8988T (cell line): ENCODE results near the gene ABLIM2.

Source experiments
- DNase-seq: peaks from one replicate; pipeline ENCODE4 v3.0.0; 2011

ABLIM2 gene

DNA sequence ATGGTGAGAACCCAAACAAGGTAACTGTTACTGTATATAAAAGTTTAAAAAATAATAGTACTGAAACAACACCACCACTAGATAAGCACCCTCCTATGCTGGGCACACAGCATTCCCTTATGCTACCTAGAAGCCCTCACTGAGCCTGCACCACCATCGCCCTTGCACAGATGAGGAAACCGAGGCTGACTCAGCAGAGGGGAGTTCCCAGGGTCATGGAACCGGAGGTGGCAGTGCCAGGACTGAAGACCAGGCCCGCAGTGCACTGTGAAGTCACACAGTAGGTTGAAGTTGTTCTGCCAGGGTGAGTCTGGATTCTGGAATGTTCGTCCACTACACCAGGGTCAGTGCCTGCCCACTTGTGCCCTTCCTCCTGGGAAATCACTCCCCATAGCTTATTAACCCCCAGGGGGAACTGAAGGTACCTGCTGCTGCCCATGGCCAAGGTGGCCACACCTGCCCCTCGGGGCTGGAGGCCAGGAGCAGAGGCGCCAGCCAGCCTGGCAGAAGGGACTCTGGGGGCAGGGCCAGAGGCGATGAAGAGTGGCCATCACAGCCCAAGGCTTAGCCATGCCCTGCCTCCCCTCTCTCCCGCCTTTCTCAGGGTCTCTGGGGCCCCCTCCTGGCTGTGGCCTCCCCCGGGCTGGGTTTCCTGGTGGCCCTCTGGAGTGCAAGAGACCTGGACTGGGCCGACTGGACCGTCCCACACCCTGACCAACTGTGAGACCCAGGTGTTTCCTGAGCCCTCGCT lies 15.1 kb upstream of the ABLIM2 start:
- no peak for DNase-seq

DNA sequence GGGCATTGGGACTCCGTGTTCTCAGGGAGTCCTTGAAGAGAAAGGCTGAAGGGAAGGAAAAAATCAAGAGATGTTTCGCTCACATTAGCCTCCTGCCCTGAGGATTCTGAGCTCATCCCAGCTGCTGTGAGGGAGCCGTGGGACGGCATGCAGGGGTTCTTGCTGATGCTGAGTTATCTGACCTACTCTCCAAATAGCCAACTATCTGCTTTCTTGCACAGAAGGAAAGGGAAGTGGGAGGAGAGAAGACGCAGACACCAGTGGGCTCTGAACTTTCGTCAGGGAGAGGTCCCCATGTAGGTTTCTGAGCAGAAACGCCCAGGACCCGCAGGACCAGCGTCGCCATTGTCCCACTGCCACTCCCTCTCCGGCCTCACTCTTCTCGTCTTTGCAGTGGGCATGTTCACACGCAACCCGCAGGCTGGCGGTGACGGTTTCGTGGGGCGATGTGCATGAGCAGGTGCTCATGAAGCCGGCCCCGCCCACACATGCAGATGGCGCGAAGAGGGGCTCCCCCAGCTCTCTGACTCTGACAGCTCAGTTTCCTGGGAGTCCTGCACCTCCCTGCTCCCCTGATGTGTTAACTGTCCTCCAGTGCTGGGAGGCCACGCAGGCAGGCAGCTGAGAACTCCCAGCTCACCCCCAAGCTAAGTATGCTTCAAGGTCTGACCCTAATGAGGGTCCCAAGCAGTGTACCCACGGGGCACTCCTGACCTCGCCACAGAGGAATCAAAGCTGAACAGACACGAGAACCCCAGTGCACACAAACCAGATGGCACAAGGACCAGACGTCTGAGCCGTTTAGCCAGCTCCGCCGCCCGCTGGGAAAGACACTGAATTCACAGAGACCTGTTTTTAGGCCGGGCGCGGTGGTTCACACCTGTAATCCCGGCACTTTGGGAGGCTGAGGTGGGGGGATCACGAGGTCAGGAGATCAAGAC lies 13.6 kb upstream of the ABLIM2 start:
- DNase-seq, result no peak

DNA sequence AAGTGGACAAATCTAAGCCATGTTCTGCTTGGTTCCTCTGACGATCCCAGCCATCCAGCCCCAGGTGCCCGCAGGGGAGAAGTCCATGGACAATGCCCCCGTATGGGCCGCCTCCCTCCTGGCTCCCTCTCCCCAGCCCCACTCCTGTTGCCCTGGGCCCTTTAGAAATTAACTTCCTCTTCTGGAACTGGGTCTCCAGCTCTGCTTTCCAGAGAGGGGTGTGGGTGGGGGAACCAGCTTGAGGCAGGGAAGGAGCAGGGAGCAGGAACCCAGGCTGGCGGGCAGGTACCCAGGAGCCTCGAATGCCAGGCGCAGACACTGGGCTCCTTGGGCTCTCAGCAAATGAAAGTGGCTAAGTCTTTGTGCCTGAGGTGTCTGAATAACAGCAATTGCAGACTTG lies 12.7 kb upstream of the ABLIM2 start:
- DNase-seq, result no peak

DNA sequence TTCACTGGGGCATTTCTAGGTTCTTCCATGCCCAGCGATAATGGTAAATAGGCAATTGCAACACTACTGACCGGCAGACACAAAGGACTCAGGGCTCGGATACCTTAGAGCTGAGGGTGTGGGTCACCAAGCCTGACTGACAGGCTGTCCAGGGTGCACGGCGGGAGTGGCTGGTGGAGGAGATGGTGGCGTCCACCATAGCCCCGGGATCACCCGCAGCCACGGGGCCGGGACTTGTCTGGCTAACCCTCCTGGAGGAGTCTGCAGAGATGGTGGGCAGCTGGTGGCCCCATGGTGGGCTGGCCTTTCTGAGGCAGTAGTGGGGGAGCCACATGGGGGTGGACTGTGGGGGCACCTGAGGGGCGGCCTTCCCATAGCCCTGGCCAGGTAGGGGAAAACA lies 11.7 kb upstream of the ABLIM2 start:
- no peak for DNase-seq

DNA sequence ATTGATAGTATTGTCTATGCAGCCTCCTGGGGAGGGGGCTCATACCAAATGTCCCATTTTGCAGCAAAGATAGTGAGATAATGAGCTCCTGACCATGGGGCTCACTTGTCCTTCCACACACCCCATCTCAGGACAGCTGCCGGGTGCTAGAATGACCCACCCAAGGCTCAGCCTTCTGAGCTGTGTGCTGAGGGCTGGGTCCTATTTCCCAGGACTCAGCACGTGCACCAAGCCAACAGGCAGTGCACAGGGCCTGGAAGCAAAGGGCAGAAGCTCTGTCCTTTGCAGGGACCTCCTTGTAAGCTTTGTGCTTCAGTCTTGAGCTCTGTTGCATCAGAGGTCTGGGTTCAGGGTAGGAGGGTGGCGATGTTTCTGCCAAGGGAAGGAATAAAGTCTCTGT lies 11.2 kb upstream of the ABLIM2 start:
- DNase-seq, result no peak

DNA sequence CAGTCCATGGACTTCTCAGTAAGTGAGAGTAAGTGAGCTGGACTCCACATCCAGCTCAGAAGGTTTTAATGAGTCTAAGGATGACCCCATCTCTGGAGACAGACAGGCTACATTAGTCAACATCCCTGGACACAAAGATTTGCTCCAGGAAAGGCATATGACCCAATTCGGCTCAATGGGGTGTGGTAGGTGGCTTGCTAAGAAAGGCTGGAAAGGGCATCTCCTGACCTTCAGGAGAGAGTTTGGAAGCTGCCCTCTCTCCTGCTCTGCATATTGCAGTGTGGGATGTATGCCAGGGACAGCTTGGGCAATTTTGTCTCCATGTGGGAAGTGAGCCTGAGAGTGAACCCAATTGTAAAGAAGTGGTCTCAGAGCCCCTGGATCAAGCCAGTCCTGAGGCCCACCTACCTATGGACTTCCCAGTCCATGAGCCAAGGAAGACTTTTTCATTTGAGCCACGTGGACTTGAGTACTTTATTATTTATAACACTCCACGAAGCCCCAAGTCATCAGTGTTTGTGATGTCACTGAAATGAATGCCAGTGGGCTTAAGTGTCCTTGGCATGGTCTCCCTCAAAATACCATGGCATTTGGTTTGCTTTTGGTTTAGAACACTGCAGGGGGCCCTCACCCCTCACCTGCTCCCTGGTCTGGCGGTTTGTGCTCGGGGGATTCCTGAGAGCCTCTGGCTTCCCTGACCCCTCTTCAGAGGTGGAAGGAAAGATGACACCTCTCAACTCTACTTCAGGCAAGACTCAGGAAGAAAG lies 10.4 kb upstream of the ABLIM2 start:
- DNase-seq, result no peak

DNA sequence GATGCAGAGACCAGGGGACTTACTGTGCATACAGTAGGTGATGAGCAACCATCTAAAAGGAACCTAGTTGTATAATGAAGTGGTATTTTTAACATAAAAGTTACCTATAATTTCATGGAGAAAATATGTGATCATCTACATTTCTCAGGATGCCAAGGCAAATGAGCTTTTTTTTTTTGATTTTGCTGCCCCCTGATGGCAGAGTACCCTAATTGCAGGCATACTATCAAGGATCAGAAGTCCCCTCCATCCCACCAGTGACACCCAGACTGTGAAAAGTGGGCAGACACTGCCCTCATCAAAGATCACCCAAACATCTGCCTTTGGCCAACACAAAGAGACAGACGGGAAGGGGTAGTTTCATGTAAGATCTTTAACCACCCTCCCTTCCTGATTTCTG lies 9.6 kb upstream of the ABLIM2 start:
- DNase-seq, result no peak

DNA sequence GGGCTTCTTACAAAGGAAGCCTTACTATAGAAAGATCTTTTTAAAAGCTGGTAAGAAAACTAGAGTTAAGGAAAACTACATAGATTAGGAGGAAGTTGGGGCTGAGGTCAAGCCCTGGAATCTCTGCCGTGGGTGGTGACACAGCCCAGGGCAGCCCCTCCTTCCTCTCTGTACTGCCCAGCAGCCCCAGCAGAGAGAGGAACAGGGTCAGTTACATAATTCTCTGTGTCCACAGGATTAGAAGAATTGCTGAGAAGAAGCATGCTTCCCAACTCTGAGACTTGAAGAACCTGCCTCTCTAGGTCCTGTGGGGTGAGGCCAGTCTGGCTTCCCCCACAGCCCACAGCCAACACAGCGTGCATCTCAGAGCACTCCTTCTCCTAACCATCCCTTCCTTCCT lies 9.2 kb upstream of the ABLIM2 start:
- no peak for DNase-seq

DNA sequence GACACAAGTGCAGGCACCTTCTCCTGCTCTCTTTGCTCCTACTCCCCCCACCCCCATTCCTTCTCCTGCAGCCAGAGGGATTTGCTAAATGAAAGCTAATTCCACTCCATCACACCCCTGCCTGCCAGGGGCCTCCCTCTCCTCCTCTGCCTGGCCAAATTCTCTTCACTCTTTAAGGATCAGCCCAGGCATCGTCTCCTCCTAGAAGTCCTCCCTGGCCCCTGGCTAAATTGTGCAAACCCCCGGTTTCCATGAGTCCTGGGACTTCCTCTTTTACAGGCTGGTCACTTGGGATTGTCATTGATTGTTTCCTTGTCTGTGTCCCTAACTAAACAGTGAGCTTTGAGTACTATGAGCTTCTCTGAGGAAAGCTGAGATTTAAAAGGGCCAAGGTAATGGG lies 8.7 kb upstream of the ABLIM2 start:
- no peak for DNase-seq

DNA sequence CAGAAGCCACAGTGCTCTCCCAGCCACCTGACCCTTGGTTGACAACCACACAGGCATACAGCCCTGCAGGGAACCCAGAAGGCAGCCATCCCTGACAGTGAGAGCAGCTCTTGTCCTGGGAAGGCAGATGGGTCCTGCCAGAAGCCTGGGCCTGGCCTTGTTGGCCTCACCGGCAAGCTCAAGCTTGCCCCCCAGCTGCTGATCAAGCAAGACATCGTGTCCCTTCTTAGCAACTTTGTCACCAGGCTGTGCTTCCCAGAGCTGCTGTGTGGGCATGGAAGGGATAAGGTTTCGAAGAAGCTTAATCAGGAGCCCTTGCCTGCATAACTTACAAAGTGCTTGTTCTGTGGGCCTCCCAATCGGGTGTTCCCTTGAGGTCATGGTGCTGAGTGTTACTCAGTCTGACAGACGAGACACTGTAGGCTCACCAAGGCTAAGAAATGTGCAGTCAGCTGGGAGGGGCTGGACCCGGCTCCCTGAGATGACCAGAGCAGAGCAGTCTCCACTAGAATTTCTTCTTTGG lies 6.8 kb upstream of the ABLIM2 start:
- DNase-seq, result no peak

DNA sequence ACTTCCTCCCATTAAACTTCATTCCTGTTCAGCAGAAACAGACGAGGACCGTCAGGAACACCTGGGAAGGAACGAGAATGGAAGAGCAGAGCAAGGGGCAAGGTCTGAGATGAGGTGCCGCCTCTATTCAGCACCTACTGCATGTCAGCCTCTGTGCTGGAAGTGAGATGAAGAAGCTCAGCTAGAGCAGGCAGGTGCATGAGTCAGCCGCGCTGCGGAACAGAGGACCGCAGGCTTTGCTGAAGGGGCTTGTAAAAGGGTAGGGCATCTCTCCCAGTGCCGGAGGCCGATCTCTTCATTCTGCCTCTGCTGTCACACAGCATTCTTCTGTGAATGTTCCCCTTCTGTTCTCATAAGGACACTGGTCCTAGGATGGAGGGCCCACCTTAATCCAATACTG lies 6.1 kb upstream of the ABLIM2 start:
- DNase-seq, result no peak

DNA sequence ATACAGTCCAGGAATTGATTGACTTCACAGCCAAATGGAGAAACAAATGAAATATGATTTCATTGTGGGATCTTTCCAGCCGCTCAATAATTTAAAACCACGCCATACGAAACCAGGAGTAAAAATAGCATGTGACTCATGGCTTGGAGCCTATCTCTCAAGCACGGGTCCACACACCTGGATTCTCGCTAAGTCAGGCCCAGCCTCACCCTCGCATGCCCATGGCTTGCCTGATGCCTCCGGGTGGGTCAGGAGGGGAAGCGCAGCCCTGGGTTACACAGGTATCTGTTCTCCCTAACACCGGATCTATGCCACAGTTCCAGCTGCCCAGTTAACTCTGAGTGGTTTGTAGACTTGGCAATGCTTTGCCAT lies 5.6 kb upstream of the ABLIM2 start:
- no peak for DNase-seq

DNA sequence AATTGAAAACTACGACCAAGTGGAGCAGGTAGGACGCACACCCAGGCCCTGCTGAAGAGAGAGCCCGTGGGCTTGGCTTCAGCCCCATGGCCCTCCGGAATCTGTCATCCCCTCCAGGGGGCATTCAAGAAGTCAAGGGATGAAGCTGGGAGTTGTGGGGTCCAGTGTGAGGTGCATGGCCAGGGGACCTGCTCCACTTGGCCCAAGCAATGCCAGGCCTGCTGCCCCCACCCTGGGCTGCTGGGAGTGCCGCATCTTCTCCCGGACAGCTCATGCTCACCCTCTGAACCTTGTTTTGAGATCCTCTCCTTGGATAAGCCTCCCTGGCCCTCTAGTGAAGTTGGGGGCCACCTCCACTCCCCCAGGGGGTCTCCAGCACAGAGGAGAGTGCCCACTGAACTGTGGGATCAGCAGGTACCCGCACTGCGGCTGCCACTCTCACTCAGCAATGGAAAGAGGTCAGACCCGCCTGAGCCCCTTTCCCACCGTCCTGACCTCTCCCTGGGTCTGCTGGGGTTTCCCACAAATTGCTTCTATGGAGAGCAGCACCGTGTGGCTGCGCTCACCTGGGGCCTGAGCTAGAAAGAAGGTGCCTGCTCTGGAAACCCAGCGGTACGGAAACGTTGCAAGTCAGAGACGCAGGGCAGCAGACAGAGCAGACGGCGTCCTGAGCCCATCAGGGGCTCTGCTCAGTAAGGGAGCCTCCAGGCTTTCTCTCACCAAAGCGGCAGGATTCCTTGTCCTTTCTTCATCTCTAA lies 5.0 kb upstream of the ABLIM2 start:
- DNase-seq, result no peak

DNA sequence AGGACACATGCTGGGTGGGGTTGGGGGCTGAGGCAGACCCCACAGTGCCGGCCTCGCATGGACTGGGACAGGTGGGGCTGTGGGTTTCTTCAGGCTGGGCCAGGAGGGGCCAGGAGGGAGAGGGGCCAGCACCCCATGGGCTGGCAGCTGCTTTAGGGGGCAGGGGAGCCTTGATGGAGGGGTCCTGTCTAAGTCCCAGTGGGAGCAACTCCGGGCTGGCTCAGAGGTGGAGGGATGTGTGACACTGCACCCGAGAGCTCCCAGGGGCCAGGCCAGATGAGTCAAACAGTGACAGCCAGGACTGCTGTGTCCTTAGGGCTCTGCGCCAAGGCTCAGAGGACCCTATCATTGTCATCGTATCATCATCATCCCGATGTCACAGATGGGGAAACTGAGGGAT lies 4.4 kb upstream of the ABLIM2 start:
- DNase-seq, result no peak

DNA sequence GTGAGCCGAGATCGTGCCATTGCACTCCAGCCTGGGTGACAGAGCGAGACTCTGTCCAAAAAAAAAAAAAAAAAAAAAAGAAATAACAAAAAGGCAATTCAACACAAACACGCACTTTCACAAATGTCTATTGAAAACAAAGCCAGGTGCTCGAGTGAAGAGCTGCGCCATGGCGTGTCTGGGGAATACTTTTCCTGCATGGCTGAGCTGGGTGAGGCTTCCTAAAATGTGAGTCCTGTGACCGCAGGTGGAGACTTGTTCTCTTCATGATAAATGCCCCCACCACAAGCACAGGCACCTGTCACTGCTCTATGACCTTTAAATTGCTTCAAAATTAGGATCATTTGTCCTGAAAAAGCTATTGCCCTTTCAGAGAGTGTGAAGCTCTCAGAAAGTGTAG lies 4.0 kb upstream of the ABLIM2 start:
- DNase-seq, result no peak

DNA sequence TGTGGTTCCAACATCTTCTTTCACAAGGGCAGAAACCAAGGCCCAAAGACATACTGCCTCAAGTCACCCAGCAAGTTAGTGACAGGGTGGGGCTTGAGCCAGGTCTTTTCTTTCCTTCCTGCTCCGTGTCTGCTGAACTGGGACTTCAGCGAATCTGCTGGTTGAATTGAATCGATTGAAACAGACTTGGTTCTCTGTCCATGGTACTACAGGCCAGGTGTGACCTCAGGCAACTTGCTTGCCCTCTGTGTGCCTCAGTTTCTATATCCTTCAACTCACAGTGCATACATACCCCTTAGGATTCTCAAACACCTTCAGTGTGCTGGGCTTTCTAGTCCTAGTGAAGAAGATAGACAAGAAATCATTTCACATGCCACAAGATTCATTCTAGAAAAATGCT lies 2.0 kb upstream of the ABLIM2 start:
- DNase-seq, result no peak

DNA sequence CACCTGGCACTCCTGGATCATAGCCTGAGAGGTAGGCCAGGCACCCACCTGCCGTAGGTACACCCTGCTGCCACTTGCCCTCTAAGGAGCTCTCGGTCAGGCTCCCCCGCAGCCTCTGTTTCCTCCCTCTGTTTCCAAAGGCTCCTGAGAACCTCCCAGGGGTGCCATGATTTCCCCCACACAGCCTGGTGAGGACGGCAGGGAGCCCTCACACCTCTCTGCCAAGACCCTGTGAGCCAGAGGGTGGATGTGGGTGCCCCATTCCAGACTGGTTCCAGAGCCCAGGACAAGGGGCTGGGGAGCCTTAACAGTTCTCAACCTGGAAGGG lies 1.6 kb upstream of the ABLIM2 start:
- no peak for DNase-seq

DNA sequence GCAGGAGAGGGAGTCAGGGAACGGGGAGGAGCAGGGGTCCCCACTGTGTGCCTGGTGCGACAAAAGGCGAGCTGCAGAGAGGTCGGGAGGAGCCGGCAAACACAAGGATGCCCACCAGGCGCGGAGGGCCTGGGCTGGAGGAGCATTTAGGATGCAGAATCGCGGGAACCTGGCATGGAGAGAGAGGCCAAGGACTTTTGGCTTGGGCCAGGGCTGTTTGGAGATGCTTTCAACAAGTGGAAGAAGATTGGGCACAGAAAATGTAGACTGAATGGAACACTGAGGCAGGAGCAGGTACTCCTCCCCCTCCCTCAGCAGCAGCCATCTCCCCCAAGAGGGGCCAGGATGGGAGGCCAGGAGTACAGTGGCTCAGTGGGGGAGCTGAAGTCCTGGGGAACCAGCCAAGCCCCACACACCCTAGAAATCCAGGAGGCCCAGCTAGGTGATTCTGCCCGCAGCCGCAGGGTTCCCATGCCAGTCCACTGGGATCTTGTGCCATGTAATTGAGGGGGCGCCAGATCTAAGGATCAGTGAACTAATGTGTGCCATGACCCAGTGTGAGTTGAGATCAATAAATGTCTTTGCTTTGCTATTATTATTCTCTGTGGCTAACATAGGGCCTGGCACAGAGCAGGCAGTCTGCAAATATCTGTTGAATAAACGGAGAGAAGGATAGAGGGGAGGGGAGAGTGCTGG lies 1.1 kb upstream of the ABLIM2 start:
- no peak for DNase-seq

DNA sequence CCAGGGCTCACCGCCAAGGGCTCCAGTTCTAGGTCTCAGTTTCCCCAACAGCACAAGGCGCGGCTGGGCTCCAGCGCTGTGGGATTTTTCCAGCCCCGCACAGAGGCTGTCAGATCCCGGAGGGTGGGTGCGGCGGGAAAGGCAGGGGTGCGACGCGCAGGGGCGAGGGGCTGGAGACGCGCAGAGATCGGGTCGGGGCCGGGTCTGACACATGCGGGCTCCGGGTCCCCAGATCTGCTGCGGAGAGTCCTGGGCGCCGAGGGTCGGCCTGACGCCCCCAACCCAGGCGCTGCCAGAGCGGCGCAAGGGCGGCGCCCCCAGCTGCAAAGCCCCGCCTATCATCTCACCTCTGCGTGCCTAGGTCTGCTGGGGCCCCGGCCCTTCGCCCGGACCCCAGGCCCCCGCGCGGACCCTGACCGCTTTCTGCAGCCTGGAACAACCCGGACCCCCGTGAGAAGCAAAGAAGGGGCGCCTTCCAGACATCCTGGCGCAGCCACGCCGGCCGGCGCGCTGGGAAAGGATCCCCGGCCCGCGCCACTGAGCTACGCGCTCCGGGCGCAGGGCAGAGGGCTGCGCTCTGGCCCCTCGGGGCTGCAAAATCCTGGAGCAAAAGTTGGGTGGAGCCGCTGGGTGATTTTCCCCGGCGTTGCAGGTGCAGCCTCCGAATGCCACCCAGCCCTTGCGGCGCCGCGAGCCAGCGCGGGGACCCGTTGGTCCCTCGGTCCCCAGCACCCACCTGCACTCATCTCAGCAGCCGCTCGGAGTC lies 486 bp downstream of the ABLIM2 start:
- no peak for DNase-seq

DNA sequence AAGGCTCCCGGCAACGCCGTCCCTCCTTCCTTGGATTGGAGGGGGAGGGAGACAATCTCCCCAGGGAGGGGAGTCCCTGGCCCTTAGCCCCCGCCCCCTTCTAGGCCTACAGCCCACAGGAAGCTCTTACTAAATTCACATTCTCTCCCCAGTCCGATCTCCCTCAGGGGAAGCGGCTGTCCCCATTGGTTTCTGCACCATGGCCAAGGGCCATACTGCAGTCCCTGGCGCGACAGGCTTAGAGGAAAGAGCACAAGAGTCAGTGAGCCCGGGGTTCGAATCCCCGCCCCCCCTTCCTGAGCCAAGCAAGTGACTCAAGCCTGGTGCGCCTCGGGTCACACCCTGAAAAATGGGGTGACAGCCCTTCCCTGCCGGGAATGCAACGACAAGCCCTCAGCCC lies 1.1 kb downstream of the ABLIM2 start:
- no peak for DNase-seq

DNA sequence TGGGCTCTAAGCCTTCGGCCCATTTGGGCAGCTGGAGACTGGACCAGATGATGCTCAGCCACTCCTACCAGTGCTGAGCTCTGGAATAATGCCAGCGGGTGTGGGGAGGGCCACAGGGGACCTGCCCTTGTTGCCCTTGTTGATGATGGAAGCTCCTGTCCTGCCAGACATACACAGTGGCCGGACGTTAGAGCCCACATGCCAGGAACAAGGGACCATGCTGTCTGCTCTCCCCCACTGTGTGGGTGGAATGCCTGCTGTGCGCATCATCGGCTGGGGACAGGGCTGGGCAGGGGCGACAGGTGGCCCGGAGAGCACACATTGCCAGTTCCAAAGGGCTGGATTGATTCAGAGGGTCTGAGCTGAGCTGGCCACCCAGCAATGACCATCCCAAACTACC lies 2.0 kb downstream of the ABLIM2 start:
- no peak for DNase-seq
